HG02588 (cell line): ENCODE results near the gene TNNI3K.

Source experiments
- ATAC-seq: cut with Tn5 transposase; IDR thresholded peaks from one replicate; pipeline ENCODE4 v1.9.1; 2021; ENCODE audit warnings: mild to moderate bottlenecking, moderate library complexity; ENCODE audit not compliant: unreplicated experiment

The TNNI3K gene

DNA sequence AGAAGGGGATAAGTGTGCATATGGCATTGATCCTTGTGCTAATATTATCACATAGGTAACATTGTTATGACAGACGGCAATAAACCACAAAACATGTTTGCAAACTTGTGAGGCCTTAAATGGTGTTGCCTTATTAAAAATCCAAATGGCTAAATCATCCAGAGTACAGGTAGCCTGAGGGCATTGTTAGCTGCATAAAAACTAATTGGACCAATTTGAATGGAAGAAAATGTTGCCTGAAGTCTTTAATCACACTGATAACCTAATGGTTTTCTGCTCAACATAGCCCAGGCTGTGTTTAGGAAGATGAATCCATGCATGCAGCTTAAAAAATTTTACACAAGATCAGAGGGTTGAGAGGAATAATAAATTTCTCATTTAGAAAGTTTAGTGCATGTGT, 296.6 kb downstream of the TNNI3K start:
- no peak for ATAC-seq

DNA sequence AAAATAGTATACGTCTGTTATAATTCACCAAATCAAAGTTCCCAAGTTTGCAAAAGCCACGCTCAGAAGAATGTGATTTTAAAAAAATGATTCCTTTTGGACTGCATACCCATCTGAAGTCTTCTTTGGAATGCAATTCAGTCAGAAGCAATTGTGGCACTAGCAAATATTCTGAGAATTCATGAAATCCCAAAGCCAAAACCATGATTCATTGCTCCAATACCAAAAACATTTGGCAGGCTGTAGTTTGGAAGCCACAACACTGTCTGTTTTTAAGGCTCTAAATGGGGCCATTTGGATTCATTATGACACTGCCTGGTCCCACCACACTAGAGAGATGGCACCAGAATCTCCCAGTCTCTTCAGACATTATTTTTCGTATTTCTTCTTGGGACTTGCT, 299.1 kb downstream of the TNNI3K start:
- ATAC-seq, result no peak

DNA sequence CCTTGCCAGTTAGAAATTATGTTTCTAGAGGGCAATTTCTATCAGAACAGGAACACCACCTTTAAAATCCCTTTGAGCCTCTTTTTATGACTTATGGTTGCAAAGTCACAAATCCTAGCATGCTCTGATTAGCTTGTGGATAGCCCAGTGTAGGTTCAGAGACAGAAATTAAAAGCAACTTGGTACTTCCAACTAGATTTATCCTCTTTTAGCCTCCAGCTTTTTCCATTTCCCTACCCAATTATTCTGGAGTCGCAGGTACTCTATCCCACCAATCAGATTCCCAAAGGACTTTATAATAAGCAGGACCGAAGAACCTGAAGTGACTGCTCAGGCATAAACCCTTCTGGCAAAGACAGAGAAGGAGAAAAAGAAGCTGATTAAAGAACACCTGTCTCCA, 310.6 kb downstream of the TNNI3K start:
- no peak for ATAC-seq

DNA sequence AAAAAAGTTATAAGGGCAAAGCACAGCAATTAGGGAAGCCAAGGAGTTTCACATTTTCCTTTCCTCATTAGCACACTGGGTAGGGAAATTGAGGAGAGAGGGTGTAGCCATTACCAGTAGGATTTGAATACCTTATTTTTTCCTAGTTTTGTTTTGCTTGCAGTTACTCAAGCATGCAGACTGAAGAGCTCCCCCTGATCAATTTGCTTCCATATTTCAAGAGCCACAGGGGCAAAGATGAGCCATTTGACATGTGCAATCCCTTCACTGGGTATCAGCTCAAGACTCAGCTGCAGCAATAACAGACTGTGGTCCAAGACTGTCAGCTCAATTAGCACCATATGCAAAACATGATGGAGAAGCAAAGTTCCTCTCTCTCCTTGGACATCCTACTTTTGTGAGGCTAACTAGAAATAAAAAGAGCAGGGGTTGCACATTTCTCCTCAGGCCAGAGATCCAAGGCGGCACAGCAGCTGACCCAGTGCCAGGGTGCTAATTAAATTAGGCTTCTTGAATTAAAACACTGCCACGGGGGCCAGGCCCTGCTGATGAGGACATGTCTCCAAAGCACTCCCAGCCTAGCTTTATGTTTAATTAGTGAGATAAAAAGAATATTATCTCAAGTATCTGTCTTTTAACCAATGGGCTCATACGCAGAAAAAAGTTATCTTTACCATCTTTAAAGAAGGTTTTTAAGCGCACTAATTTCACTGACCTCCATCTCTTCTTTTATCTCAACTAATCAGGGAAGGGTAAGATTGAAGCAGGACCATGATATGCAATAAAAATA, 314.0 kb downstream of the TNNI3K start:
- ATAC-seq, result no peak

DNA sequence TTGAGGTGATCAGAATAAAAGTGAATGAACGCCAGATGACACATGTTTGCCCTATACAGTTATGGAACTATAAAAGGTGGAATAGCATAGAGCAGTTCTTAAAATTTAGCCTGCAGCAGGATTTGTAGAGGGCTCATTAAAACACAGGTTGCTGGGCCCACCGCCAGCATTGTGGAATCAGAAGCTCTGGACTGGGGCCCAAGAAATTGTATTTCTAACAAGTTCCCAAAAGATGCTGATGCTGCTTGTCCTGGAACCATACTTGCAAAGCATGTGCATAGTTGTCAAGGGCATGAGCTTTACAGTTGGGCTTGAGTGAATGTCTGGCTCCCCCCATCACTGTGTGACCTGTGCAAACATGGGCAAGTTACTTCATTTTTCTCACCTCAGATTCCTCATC, 314.7 kb downstream of the TNNI3K start:
- no peak for ATAC-seq

DNA sequence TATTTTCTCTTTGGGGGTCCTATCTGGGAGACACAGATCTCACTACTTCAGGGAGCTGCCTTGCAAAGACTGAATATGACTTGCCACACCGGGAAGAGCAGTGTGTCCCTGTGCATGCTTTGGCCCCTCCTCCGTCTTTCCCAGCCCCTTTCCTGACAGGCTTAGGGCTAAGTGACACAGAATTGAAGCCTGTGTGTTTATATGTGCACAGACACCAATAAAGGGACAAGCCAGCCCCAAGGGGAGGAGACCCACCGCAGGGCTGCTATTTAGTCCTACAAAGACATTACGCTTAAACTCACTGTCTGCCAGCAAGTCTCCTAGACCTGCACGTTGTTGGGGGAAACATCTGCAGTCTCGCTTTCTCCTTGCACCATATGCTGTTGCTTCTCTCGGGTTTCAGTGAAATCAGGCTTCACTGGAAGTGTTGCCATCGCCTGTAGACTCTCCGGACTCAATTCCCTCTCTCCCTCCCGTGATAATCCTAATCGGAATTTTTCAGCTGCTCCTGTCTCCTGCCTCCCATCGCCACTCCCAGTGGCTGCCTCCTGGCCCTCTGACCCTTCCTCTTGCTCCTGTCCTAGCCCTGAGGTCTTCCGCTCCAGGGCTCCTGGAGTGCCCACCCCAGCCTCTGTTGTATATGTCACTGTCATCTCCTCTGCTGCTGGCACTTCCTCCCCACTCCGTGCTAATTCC, 335.8 kb downstream of the TNNI3K start:
- no peak for ATAC-seq

DNA sequence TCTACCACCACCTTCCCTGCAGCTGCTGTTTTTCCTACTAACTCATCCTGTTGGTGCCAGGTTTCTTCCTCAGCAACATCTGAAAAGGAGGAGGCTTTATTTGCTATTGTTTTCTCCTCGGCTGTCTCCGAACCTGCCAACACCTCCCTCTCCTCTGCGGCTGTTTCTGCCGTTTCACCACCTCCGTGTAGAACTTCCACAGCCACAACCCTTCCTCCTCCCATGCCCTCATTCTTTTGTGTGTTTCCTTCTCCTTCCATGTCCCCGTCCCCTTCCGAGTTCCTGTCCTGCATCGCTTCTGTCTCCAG, 336.3 kb downstream of the TNNI3K start:
- ATAC-seq, result no peak

DNA sequence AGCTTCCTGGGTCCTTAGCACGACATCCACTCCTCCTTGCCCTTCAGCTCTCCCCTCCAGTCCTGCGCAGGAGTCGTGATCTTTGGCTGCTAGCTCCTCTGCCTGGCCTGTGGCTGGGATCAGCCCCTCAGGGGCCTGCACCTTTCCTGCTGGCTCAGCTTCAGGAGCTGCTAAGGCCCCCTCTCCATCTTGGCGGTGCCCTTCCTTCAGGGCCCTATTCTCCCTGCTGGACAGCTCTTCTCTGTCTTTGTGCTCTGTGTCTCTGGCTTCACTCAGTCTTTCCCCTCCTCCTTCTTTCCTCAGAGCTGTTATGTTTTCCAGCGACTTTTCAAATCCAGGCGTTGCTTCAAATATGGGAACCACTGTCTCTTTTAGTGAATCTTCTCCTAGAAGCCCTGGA, 336.7 kb downstream of the TNNI3K start:
- no peak for ATAC-seq

DNA sequence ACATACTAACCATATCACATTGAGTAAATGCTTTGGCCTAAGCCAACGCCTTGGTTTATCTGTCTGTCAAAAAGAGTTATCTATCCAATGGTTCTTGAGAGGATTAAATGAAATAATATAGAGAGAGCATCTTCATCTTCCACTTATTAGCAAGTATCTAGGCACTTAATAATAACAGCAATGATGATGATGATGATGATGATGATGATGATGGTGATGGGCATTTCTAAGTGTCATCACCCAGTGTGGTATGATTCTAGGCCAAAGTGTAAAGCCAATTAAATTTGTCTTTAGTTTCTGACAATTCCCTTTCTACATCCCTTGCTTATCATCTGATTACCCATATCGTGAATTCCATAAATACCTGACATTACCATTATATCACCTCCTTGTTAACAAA, 342.9 kb downstream of the TNNI3K start:
- no peak for ATAC-seq

DNA sequence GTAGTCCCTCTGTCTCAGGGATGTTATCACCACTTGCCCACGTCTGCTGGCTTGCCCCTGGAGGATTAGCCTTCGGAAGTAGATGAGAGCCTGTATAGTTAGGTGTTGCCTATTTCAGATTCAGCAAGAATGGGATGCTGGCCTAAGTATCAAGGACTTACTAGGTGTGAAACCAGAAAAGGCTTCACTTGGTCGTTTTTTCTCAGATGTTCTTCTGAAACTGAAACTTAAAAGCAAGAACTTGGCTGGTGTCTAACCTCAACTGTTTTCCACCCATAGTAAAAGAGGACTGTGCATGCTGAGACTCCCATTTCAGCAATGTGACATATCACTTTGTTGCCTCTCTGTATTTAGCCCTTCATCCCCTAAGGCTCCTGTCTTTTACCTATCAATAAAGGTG, 344.2 kb downstream of the TNNI3K start:
- peak; percentile 100 for ATAC-seq

DNA sequence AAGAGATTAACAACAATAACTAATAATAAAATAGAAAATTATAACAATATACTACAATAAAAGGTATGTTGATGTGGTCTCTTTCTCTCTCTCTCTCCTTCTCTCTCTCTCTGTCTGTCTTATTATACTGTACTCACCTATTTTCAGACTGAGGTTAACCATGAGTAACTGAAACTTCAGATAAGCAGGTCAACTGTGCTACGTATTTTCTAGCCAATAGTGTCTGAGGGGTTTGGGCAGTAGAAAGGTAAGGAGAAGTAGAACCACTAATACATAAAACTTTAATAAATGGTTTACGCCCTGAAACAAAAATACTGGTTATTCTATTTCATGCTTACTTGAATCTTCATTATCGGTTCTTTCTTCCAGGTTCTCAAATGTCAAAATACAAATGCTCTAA, 348.2 kb downstream of the TNNI3K start:
- no peak for ATAC-seq

DNA sequence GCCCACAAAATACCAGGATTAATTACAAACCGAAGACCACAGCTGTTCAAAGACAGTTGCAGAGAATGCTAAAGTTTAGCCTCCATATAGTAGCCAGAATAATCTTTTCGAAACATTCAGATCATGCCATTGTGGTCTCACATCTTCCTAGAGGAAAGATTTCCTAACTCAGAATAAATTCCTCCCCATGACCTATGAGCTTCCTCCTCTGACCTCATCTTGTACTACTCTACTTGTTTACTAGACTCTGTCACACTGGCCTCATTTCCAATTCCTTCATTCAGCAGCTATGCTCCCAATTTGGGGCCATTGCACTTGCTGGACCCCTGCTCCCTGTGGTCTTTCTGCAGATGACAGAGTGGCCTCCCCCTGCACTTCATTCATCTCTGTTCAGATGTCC, 349.0 kb downstream of the TNNI3K start:
- ATAC-seq, result no peak

DNA sequence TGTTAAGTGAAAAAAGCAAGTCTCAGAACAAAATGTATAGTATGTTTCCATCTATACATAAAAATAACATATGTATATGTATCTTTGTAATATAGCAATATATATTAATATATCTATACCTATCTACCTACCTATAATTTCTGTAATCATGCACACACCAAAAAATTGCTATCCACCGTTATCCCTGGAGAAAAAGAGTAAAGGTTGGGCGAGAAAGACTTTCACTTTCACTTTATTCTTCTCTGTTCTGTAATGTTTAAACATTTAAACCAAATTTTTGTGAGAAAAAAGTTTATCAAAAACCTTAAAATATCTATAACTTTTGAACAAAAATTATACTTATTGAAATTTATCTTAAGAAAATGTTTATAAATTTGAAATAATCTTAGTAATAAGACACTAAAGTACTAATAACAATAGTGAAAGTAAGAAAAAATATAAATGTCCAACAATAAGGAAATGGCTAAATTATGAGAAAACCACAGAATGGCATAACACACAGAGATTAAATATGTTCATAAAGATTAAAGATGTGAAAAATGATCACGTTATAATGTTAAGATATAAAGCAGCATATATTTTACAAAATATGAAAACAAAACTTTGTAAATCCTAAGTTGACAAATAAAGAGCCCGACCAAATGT, 351.2 kb downstream of the TNNI3K start:
- ATAC-seq, result no peak

DNA sequence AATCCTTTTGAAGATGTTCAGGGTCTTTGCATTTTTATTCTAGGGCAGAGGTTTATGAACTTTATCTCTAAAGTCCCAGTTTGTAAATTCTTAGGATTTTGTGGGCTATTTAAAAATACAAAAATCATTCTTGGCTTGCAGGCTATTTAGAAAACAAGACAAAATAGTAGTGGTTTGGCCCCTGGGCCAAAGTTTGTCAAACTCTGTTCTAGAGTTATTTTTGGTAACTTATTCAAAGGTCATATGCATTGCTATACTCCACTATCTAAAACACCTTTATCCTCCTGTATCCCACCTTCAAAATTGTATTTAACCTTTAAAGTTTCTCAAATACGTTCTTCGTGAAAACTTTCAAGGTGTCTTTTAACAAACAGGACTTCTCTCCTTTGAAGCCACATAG, 352.7 kb downstream of the TNNI3K start:
- no peak for ATAC-seq

DNA sequence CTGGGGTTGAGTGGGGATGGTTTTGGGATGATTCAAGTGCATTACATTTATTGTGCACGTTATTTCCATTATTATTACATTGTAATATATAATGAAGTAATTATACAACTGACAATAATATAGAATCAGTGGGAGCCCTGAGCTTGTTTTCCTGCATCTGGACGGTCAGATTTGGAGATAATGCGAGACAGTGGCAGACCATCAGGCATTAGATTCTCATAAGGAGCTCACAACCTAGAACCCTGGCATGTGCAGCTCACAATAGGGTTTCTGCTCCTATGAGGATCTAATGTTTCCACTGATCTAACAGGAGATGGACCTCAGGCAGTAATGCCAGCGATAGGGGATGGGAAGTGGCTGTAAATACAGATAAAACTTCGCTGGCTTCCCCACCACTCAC, 355.1 kb downstream of the TNNI3K start:
- ATAC-seq, result no peak

DNA sequence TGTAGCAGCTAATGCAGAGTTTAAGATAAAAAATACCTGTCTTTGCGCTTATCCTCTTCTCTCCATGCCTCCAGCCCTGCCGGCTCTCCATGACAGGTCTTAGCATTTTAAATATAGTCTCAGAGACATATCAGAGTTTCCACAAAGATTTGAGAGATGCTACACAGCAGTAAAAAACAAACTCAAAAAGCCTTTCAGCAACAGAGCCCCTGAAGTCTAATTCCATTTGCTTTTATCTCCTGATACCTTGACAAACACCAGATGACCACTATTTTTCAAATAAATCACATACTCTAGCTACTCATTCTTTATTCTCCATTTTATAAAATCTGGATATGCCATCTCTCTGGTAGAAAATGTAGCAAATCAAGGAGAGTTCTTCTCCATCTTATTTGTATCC, 356.8 kb downstream of the TNNI3K start:
- ATAC-seq, result no peak

DNA sequence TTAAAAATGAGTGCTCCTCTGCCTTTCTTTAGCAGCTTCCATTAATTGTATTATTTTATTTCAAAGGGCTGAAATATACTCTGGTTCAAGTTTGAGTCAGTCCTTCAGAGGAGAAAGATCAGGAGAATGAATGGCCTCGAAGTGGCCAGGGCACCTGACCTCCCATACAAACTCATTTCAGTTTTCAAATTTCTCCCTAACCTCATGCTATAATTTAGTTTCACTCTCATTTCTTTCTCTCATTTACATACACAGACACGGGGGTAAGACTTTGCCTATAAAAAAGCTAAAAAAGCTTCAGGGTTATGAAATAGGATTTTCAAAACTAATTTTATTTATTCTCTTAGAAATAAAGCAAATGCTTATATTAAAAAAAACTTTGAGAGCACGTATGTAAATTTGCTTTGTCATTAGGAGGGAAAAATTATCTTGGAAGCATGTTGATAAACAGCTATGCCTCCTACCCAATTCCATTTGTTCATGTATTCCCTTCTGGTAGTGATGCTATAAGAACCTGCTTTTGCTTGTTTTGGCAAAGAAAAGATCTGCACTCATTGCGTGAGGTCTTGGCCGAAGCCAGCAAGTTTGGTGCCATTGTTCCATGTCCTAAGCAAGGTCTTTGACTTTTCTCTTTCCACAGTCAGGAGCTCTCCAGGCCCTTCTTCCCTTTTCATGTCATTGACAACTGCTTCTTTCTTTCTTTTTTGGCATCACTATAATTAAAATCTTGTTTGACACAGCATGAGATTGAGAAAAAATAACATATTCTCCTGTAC, 357.6 kb downstream of the TNNI3K start:
- no peak for ATAC-seq
